ENCODE results near the gene ENHO. TPM values are rescaled to one million over a fixed set of nuclear protein-coding genes. Genes with fewer than 3 reads are reported as not detected.

ENHO gene
- total and polyA plus RNA-seq, 2 of the 8 experiments (the other 6 are each of a cell fraction or from before 2014, with no cell fraction given), result 12.2 to 49.4 TPM

- Histone ChIP-seq H3K79me2 (ENCODE audit: control insufficient read depth in 1 of 2, insufficient read depth in 2 of 2, low read length in 2 of 2) (no peaks in the 10 kb centered on the region), H4K8ac (ENCODE audit: extremely low read depth, insufficient read depth, low read length) (no peak overlapping the region), H3K18ac (ENCODE audit: extremely low read depth, low read length) (no peak overlapping the region), H4K20me1 (replicated peaks in 1 of 2; ENCODE audit: control insufficient read depth in 1 of 2, insufficient read depth in 2 of 2, low read length in 2 of 2) (peaks cover 1 to 5% of the 10 kb centered on the region in 2 experiments), H3K56ac (replicated peaks; ENCODE audit: insufficient read length, low read depth, low read length) (no peak overlapping the region), H3K4me2 (ENCODE audit: insufficient read depth in 1 of 2, low read depth in 2 of 2, low read length in 2 of 2) (no peak overlapping the region), H3K79me1 (ENCODE audit: low read depth, low read length) (no peaks in the 10 kb centered on the region), H3K27me3 (replicated peaks in 1 of 4; ENCODE audit: control insufficient read depth in 3 of 4, extremely low read depth in 1 of 4, insufficient read depth in 3 of 4, low read length in 3 of 4) (peaks cover 0 to 10% (median 4%) of the 10 kb centered on the region in 4 experiments; a peak in 4 of 7 replicates), H4K91ac (replicated peaks; ENCODE audit: insufficient read length, low read length) (no peak overlapping the region), H3K4me1 (replicated peaks in 1 of 4; ENCODE audit: control insufficient read depth in 3 of 4, insufficient read depth in 4 of 4, low read length in 3 of 4) (peaks cover 0 to 4% (median 1%) of the 10 kb centered on the region in 4 experiments; a peak in 4 of 7 replicates), H2BK5ac (ENCODE audit: low read depth, low read length) (no peak overlapping the region), H2AK5ac (ENCODE audit: low read depth, low read length) (no peak overlapping the region), H2BK120ac (replicated peaks; ENCODE audit: low read depth, low read length) (no peak overlapping the region), H2BK20ac (ENCODE audit: low read length) (no peak overlapping the region), H3K9me3 (ENCODE audit: insufficient read depth in 2 of 2, low read depth in 1 of 2, low read length in 1 of 2) (no peaks in the 10 kb centered on the region), H3K27ac (ENCODE audit: low read depth, low read length) (no peak overlapping the region), H3K36me3 (ENCODE audit: control insufficient read depth in 2 of 4, insufficient read depth in 4 of 4, low read length in 3 of 4) (no peaks in the 10 kb centered on the region), H2BK12ac (ENCODE audit: low read depth, low read length) (no peak overlapping the region), H2BK15ac (ENCODE audit: low read length) (no peak overlapping the region), H3K4ac (replicated peaks; ENCODE audit: insufficient read length, low read depth, low read length) (no peak overlapping the region), H3K4me3 (ENCODE audit: extremely low read depth in 1 of 4, insufficient read depth in 2 of 4, low read depth in 3 of 4, low read length in 4 of 4) (no peak overlapping the region), H2AFZ (ENCODE audit: low read length) (no peak overlapping the region), H3K23me2 (ENCODE audit: low read depth, low read length) (no peaks in the 10 kb centered on the region), H3K14ac (ENCODE audit: insufficient read length) (no peak overlapping the region), H3K9ac (replicated peaks in 1 of 4; ENCODE audit: extremely low read depth in 1 of 4, low read depth in 3 of 4, low read length in 3 of 4) (no peak overlapping the region), H3K23ac (ENCODE audit: insufficient read length) (no peak overlapping the region), H4K5ac (ENCODE audit: insufficient read length, low read depth, low read length) (no peak overlapping the region)
- WGBS, 2 experiments (ENCODE audit: extremely low coverage in 1 of 2, insufficient coverage in 1 of 2, insufficient read length in 1 of 2, insufficient replicate concordance in 2 of 2, low coverage in 1 of 2, low lambda C conversion rate in 2 of 2, missing lambda C conversion rate in 1 of 2), result 78% methylated on average over 5 of the region's 5 CpGs; no CpG with 5 or more reads in 1 of the 2 experiments
- TF ChIP-seq BCL11A (IDR thresholded peaks at IDR 0.05; ENCODE audit: low read depth in 2 of 2, low read length in 2 of 2), result no peak
- TF ChIP-seq, protein P1, sequence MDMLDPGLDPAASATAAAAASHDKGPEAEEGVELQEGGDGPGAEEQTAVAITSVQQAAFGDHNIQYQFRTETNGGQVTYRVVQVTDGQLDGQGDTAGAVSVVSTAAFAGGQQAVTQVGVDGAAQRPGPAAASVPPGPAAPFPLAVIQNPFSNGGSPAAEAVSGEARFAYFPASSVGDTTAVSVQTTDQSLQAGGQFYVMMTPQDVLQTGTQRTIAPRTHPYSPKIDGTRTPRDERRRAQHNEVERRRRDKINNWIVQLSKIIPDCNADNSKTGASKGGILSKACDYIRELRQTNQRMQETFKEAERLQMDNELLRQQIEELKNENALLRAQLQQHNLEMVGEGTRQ (IDR thresholded peaks at IDR 0.05; ENCODE audit: low read length), result no peak
- no peak for TF ChIP-seq TBP (IDR thresholded peaks at IDR 0.05; ENCODE audit: low read depth, low read length)
- TF ChIP-seq POLR2A (IDR thresholded peaks at IDR 0.05; ENCODE audit: control extremely low read depth in 1 of 2, low read depth in 2 of 2, low read length in 2 of 2), result no peak
- TF ChIP-seq SIN3A (conservative IDR thresholded peaks at IDR 0.05 in 1 of 2, IDR thresholded peaks at IDR 0.05 in 1 of 2; ENCODE audit: low read depth in 1 of 2, low read length in 2 of 2), result no peak
- FAIRE-seq (no peak), DNase-seq (ENCODE audit: low read depth in 1 of 2, low spot score in 2 of 2) (peak in 1 of 2 experiments; percentile 32)
- ChIA-PET POLR2A (ENCODE audit: partially characterized antibody) (interaction anchor here (0.6 to 0.7 kb wide), 2 partner anchors 172 to 219 kb away, joined by 3 read pairs; no protein-coding TSS in a partner anchor), CTCF (ENCODE audit: partially characterized antibody) (interaction anchor here (0.7 to 9.4 kb wide), 16 partner anchors 11 to 132 kb away, joined by 3 to 157 read pairs (median 10); partner anchors contain the start of gene ENHO)
These were observed 26.6 kb upstream of the ENHO start for GRCh38 chr9:34549407-34549732.
